ENCODE data around the gene WDR12. TPM values are rescaled to one million over a fixed set of nuclear protein-coding genes. Genes with fewer than 3 reads are reported as not detected.

The WDR12 gene
- polyA plus RNA-seq, 1 of the 3 experiments (the other 2 are of a cell fraction), result 21.2 TPM

DNA sequence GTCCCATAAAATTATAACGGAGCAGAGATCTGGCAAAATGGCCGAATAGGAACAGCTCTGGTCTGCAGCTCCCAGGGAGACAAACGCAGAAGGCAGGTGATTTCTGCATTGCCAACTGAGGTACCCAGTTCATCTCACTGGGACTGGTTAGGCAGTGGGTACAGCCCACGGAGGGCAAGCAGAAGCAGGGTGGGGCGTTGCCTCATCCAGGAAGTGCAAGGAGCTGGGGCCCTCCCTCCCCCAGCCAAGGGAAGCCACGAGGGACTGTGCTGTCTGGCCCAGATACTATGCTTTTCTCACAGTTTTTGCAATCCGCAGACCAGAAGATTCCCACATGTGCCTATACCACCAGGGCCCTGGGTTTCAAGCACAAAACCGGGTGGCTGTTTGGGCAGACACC is 62.7 kb downstream of the WDR12 start:
- TF ChIP-seq TAF1 (IDR thresholded peaks at IDR 0.05; ENCODE audit: borderline replicate concordance, low read depth, low read length), result no peak
- TF ChIP-seq SMC3 (IDR thresholded peaks at IDR 0.05; ENCODE audit: low read depth, low read length), result no peak
- no peak for TF ChIP-seq FOSL2 (IDR thresholded peaks at IDR 0.05; ENCODE audit: borderline replicate concordance, low read depth)
- TF ChIP-seq EP300 (IDR thresholded peaks at IDR 0.05; ENCODE audit: borderline replicate concordance in 1 of 2, low read depth in 1 of 2, low read length in 1 of 2), result no peak
- TF ChIP-seq SIN3A (IDR thresholded peaks at IDR 0.05; ENCODE audit: borderline replicate concordance, low read depth, low read length), result no peak
- POLR2A ChIA-PET, result no interaction called here
- no peak overlapping the region for H3K4me3 ChIP-seq (ENCODE audit: low read depth in 2 of 2, low read length in 1 of 2)
- no peak overlapping the region for H3K9ac ChIP-seq
- H3K4me1 ChIP-seq (ENCODE audit: control insufficient read depth in 1 of 2, insufficient read depth in 2 of 2, low read depth in 1 of 2, low read length in 1 of 2), result peaks cover 0 to 5% of the 10 kb centered on the region in 2 experiments; a peak in 2 of 4 replicates
- no peaks in the 10 kb centered on the region for H4K20me1 ChIP-seq (ENCODE audit: insufficient read depth)
- H2AFZ ChIP-seq (ENCODE audit: low read depth), result no peak overlapping the region
- 96% methylated on average over 6 of the region's 8 CpGs for WGBS (ENCODE audit: low lambda C conversion rate)
- H3F3A ChIP-seq (replicated peaks; ENCODE audit: insufficient read depth), result no peaks in the 10 kb centered on the region
- no peak for DNase-seq
- H3K9me2 ChIP-seq, result no peaks in the 10 kb centered on the region
- no peaks in the 10 kb centered on the region for H3K79me2 ChIP-seq (ENCODE audit: insufficient read depth)
- H3K36me3 ChIP-seq (replicated peaks in 1 of 2; ENCODE audit: control insufficient read depth in 1 of 2, insufficient read depth in 2 of 2, low read length in 1 of 2), result no peaks in the 10 kb centered on the region
- no peak overlapping the region for H3K27ac ChIP-seq (ENCODE audit: low read depth in 2 of 2, low read length in 1 of 2)
- CTCF ChIA-PET, result no interaction called here
- no peaks in the 10 kb centered on the region for H3K9me3 ChIP-seq
- H3K27me3 ChIP-seq (ENCODE audit: insufficient read depth), result no peaks in the 10 kb centered on the region
- H3K4me2 ChIP-seq, result no peak overlapping the region

GRCh38 chr2:202847693-202848524 is 63.6 kb downstream of the WDR12 start:
- TF ChIP-seq, protein P1, sequence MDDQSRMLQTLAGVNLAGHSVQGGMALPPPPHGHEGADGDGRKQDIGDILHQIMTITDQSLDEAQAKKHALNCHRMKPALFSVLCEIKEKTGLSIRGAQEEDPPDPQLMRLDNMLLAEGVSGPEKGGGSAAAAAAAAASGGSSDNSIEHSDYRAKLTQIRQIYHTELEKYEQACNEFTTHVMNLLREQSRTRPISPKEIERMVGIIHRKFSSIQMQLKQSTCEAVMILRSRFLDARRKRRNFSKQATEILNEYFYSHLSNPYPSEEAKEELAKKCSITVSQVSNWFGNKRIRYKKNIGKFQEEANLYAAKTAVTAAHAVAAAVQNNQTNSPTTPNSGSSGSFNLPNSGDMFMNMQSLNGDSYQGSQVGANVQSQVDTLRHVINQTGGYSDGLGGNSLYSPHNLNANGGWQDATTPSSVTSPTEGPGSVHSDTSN (IDR thresholded peaks at IDR 0.05), result no peak
- no peak for TF ChIP-seq RFX5 (IDR thresholded peaks at IDR 0.05; ENCODE audit: low read length)
- TF ChIP-seq SMC3 (IDR thresholded peaks at IDR 0.05; ENCODE audit: low read depth, low read length), result no peak
- TF ChIP-seq, protein P2, sequence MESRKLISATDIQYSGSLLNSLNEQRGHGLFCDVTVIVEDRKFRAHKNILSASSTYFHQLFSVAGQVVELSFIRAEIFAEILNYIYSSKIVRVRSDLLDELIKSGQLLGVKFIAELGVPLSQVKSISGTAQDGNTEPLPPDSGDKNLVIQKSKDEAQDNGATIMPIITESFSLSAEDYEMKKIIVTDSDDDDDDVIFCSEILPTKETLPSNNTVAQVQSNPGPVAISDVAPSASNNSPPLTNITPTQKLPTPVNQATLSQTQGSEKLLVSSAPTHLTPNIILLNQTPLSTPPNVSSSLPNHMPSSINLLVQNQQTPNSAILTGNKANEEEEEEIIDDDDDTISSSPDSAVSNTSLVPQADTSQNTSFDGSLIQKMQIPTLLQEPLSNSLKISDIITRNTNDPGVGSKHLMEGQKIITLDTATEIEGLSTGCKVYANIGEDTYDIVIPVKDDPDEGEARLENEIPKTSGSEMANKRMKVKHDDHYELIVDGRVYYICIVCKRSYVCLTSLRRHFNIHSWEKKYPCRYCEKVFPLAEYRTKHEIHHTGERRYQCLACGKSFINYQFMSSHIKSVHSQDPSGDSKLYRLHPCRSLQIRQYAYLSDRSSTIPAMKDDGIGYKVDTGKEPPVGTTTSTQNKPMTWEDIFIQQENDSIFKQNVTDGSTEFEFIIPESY (IDR thresholded peaks at IDR 0.05; ENCODE audit: borderline replicate concordance, low read depth), result no peak
- TF ChIP-seq TCF12 (IDR thresholded peaks at IDR 0.05), result no peak
- TF ChIP-seq RAD21 (IDR thresholded peaks at IDR 0.05; ENCODE audit: low read length), result no peak
- TF ChIP-seq TEAD4 (IDR thresholded peaks at IDR 0.05; ENCODE audit: borderline replicate concordance, insufficient read depth), result no peak
- TF ChIP-seq MXI1 (IDR thresholded peaks at IDR 0.05; ENCODE audit: low read depth, low read length), result no peak
- no peak for TF ChIP-seq GATA2 (CRISPR knock-in tag; IDR thresholded peaks at IDR 0.05)
- no peak for TF ChIP-seq JUND (IDR thresholded peaks at IDR 0.05)
- no peak for TF ChIP-seq GABPA (IDR thresholded peaks at IDR 0.05; ENCODE audit: low read depth)
- TF ChIP-seq FOSL2 (IDR thresholded peaks at IDR 0.05; ENCODE audit: borderline replicate concordance, low read depth), result no peak
- TF ChIP-seq, protein P3, sequence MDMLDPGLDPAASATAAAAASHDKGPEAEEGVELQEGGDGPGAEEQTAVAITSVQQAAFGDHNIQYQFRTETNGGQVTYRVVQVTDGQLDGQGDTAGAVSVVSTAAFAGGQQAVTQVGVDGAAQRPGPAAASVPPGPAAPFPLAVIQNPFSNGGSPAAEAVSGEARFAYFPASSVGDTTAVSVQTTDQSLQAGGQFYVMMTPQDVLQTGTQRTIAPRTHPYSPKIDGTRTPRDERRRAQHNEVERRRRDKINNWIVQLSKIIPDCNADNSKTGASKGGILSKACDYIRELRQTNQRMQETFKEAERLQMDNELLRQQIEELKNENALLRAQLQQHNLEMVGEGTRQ (IDR thresholded peaks at IDR 0.05; ENCODE audit: borderline replicate concordance, low read depth, low read length), result no peak
- TF ChIP-seq, protein P4, sequence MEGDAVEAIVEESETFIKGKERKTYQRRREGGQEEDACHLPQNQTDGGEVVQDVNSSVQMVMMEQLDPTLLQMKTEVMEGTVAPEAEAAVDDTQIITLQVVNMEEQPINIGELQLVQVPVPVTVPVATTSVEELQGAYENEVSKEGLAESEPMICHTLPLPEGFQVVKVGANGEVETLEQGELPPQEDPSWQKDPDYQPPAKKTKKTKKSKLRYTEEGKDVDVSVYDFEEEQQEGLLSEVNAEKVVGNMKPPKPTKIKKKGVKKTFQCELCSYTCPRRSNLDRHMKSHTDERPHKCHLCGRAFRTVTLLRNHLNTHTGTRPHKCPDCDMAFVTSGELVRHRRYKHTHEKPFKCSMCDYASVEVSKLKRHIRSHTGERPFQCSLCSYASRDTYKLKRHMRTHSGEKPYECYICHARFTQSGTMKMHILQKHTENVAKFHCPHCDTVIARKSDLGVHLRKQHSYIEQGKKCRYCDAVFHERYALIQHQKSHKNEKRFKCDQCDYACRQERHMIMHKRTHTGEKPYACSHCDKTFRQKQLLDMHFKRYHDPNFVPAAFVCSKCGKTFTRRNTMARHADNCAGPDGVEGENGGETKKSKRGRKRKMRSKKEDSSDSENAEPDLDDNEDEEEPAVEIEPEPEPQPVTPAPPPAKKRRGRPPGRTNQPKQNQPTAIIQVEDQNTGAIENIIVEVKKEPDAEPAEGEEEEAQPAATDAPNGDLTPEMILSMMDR (IDR thresholded peaks at IDR 0.05), result no peak
- Histone ChIP-seq H3K9ac (no peak overlapping the region), H3K4me2 (no peak overlapping the region), H3K4me3 (ENCODE audit: low read depth in 2 of 2, low read length in 1 of 2) (no peak overlapping the region), H3K9me3 (no peaks in the 10 kb centered on the region), H3K36me3 (replicated peaks in 1 of 2; ENCODE audit: control insufficient read depth in 1 of 2, insufficient read depth in 2 of 2, low read length in 1 of 2) (no peaks in the 10 kb centered on the region), H4K20me1 (ENCODE audit: insufficient read depth) (no peaks in the 10 kb centered on the region), H3K27me3 (ENCODE audit: insufficient read depth) (no peaks in the 10 kb centered on the region), H2AFZ (ENCODE audit: low read depth) (no peak overlapping the region), H3K4me1 (ENCODE audit: control insufficient read depth in 1 of 2, insufficient read depth in 2 of 2, low read depth in 1 of 2, low read length in 1 of 2) (peaks cover 0 to 5% of the 10 kb centered on the region in 2 experiments; a peak in 2 of 4 replicates), H3K79me2 (ENCODE audit: insufficient read depth) (no peaks in the 10 kb centered on the region), H3K9me2 (no peaks in the 10 kb centered on the region), H3K27ac (ENCODE audit: low read depth in 2 of 2, low read length in 1 of 2) (no peak overlapping the region), H3F3A (replicated peaks; ENCODE audit: insufficient read depth) (no peaks in the 10 kb centered on the region)
- CTCF ChIA-PET, result no interaction called here
- 83% methylated on average over 9 of the region's 9 CpGs for WGBS (ENCODE audit: low lambda C conversion rate)
- DNase-seq, result no peak
- POLR2A ChIA-PET, result no interaction called here
